AG20443 (cell line): ENCODE results near the gene PRSS27.

Experiments used
- DNase-seq: peaks from one replicate; pipeline ENCODE4 v3.0.0; 2012; ENCODE audit warnings: low spot score, mixed read lengths

PRSS27 gene

DNA sequence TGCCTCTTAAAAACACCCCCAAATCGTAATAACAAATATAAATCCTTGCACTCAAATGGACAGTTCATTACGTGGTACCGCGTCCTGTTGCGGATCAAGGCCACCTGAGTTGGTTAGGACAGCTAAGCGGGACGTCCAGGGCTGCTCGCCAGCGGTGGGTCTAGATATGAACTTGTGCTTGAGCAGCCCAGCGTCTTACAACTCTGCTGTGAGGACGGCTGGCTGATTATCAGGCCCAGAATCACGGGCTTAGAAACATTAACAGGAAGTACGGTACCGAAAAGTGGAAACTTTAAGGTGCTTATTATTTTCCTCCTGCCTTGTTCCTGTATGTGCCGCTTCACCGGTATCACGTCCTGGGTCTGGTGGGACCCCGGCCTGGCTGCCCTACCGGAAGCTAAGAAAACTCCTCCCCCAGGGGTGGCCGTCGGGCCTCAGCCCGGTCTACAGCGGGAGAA, 31.6 kb upstream of the PRSS27 start:
- no peak for DNase-seq

DNA sequence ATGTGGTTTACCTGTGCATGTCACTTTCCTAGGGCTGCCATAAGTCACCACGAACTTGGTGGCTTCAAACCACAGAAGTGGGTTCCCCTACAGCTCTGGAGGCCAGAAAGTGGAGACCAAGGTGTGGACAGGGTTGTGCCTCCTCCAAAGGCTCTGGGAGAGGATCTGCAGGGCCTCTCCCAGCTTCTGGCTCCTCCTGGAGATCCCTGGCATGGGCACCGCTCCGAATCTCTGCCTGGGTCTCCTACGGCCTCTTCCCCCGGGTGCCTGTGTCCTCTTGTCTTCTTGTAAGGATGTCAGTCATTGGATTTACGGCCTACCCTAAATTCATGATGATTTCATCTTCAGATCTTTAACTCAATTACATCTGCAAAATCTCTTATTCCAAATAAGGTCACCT, 29.9 kb upstream of the PRSS27 start:
- DNase-seq = no peak

DNA sequence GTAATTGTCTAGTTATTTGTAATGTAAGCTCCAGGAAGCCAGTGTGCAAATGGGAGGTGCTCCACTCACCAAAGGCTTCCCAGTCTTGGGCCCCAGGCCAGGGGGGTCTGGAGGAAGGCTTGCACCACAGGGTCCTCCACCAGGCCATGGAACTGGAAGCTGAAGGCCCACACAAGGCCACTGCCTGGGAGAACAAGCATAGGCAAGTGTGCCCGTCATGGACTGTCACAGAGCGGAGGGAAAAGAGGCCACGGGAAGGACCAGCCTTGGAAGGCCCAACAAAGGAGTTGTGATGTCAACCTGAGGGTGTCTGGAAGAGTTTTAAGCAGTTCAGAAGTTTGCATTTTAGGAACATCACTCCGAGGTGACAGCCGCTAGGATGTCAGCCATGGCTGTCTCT, 29.5 kb upstream of the PRSS27 start:
- no peak for DNase-seq

DNA sequence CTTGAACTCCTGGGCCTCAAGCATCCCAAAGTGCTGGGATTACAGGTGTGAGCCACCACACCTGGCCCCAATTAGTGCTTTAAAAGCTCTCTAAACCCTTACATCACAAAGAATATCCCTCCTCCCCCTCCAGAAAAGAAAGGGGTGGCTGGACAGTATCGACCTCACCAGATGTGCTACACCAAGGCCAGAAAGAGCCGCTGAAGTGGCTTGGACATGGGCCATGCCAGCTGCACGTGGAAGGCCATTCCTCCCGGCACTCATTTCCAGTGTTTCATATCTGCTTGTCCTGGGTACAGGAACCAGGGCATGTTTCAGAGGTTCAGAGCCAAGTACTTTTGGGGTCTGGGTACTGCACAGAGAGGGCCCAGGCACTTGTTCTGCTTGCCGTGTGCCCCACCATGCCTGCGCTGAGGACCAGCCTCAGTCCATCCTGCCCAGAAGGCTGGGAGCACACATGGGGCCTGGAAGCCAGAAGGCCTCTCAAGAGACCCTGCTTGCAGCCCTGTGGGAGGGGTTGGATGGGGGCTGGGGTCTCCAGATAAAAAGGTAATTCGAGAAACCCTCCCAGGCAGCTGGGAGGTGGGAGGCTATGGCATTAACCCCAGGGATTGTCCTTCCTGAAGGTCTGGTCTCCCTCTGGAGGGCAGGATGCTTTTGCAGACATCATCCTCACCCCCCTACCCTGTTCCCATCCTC, 28.9 kb upstream of the PRSS27 start:
- no peak for DNase-seq

DNA sequence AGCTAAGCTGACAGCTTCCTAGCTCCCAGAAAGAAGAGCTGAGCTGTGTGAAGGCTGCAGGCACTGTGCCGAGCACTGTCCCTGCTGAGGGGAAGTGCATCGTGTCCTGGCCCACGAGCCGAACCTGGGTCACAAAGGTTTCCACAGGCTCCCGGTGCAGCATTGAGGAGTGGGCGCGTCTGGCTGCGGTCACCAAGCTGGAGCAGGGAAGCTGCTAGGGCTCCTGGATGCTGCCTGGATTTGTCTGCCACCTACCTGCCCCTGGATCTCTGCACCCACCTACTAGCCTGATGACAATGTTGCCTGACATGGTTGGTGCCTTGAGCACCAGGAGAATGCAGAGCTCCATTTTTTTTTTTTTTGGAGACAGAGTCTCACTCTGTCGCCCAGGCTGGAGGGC, 25.9 kb upstream of the PRSS27 start:
- no peak for DNase-seq

DNA sequence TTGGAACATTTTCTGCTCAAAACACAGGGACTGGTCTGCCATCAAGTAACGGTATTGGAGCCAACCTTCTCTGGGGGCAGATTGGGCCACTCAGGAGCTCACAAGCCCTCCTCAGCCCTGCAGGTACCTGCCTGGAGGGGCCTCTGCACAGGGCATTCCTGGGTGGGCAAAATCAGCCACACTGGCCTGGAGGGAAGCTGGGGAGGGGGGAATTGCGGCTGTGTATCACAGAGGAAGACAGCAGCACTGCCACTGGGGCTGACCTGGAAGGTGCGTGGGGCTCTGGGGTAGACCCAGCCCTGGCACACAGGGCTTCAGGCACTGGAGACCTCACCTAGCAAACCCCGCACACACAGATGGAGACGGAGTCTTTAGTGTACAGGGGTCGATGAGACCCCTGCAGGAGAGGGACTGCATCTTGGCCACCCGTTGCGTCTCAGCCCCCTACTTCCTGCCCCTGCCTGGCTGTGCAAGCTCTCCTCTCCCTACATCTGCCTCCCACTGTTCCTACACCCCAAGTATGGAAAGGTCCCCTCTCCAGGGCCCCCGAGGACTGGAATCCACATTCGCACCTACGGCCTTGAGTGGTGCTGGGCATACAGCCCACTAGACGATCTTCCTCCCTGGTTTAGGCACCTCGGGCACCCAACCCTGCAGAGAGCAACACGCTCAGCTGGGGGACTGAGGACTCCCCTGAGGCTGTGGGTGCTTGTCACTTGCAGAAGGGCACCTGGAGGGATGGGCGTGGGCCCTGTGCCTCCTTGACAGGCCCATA, 25.3 kb upstream of the PRSS27 start:
- no peak for DNase-seq

DNA sequence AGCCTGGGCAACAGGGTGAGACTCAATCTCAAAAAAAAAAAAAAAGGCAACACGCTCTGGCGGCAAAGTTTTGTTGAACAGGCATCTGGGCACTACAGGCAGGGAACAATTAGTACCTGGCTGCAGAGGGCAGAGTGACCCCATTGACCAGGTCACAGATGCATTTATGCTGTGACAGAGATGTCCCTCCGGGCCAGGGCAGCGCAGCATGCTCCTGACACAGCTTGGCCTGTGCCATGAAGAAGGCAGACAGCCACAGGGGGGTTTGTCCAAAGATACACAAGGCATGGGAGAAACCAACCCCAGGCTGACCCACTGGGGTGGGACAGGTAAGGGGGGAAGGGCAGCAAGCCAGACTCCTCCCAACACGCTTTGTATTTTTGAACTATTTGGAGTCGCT, 24.7 kb upstream of the PRSS27 start:
- no peak for DNase-seq

DNA sequence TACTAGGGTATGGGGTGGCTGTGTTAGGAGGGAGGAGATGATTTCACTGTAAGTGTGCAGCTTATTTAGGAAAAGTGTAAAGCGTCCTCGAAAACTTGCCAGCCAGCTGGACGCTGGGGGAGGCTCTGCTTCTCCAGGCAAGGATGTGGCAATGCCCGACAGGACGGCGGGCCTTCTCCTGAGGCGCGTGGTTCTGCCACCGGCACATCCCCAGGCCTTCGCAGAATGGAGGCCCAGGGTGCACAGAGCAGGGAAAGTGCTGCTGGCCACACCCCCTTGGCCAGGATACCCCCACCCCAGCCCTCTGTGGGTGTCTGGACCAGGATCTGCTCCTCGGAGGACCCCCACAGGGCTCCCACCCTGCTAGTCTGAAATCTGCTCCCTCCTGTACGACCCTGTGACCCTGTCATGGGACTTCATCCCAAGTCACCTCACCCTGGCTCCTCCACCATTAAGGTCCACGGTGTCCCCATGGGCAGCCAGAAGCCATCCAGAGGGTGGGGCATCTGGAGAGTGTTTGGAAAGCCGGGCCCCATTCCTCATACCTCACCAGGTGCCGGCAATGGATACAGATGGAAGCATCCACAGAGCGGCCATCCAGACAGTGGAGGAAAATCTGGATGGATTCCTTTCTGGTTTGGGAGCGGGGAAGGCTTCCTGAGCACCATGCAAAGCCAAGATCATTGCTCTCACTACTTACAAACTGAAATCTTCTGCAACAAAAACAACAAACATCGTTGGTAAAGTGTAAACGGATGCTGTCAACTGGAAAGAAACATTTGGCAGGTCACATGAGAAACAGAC, 23.2 kb upstream of the PRSS27 start:
- no peak for DNase-seq

DNA sequence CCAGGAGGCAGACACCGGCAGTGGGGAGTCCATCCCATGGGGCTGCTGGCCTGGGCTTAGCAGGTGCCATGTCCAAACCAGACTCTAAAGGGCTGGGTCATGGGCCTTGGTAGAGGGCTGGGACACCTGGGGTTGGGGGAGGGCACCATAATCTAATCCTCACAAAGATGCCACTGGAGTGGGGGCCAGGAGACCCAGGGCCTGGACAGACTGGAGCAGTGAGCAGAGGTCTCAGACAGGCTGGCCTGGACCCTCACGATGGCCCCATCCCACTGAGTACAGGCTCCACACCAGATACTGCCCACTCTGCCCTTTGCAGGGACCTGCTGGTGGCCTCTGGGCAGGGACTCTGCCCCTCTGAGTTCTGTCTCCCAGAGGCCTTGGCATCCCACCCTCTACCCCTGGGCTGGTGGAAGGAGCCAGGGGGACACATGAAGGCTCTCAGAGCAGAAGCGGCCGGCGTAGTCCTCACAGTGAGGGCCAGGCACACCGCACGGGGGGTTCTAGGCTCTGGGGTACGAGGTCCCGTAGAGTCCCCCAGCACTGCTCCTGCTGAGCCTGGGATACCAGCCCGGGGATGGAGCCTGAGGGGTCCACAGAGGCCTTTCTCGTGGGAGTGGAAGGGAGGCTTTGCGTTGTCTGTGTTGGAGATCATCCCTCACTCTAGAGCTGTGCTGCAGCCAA, 22.4 kb upstream of the PRSS27 start:
- DNase-seq = no peak

DNA sequence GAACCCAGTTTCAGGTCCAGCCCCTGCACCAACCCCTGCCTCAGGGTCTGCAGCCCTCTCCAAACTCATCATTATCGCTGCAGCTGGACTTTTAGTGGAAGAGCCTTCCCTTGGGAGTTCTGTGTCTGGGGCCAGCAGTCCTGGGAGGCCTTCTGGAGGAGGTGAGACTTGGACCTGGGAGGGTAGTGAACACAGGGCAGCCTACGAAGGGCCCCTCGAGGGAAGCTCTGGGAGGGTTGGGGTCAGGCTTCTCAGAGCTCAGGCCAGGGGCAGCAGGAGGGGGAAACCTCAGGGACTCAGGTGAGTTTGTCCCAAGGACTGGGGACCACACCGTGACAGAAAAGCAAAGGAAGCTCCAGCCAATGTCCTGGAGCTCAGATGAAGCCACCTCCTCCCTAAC, 21.1 kb upstream of the PRSS27 start:
- no peak for DNase-seq

DNA sequence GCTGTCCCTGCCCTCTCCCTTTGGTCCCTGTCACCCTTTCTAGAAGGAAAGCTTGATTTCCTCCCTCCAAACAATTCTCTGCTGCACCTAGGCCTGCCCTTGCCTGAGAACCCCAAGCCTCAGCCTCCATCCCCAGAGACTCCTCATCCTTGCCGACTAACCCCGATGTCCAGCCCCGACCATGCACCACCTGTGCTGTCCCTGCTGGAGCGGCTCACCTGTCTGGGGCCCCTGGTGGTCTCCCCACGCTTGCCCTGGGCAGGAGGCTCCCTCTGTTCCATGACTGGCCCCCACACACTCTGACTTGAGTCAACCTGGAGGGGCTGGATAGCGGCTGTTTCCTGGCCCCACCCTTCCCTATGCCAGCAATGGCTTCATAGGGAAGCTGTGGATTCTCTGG, 20.5 kb upstream of the PRSS27 start:
- no peak for DNase-seq

DNA sequence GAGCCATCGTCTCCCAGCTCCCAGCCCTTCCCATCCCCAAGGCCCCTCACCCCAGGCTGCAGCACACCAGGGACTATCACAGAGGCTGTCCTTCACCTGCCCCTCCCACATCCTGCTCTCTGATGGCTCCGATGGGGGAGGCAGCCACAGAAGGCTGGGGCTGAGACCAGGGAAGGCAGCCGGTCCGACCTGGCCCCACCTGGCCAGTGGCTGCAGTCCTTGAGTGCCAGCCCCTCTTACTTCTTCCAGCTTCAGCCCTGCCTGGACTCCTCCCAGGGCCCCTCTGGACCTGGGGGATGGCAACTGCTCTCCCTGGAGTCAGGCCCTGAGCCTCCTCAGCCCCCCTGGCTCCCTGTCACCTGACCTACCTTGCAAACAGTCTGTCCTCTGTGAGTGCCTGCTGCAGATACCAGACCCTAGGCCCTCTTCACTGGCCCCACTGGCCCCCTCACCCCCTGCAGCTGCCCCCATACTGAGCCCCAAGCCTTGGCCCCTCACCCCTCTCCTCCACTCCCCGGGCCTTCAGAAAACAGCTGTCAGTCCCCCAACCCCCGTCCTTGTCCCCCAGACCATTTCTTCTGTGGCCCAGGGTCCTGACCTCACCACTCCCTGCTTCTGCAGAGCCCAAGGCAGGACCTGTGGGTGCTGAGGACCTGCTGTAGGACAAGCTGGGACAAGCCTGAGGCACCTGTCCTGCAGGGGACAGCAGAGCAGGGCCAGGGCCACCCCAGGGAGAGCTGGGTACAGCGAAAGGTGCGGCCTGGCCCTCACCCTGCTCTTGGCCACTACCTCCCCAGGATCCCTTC, 19.8 kb upstream of the PRSS27 start:
- no peak for DNase-seq

DNA sequence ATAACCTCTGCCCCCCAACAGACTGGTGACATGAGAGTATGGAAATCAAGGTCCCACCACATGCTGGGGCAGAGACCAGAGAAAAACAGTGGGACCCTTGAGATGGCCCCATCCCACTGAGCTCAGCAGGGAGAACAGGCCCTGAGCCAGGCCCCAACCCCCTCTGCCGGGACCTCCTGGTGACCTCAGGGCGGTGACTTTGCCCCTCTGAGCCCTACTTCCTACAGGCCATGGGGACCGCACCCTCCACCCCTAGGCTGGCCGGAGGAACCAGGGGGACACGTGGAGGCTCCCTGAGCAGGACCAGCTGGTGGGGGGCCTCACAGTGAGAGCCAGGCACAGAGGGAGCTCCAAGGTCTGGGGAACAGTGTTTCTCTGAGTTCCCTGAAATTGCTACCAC, 18.6 kb upstream of the PRSS27 start:
- DNase-seq = no peak

DNA sequence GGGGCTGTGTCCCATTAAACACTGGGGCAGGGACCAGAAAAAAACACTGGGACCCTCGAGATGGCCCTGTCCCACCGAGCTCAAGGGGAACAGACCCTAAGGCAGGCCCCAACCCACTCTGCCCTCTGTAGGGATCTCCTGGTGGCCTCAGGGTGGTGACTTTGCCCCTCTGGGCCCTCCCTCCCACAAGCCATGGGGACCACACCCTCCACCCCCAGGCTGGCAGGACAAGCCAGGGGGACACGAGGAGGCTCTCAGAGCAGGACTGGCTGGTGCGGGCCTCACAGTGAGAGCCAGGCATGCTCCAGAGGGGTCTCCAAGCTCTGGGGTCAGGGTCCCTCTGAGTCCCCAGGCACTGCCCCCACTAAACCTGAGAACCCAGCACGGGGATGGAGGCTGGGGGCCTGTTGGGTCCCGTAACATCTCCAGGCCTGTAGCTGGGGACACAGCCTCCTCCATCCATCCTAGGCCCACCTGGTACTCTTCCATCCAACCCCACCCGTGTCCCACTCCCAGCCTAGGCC, 17.9 kb upstream of the PRSS27 start:
- no peak for DNase-seq

DNA sequence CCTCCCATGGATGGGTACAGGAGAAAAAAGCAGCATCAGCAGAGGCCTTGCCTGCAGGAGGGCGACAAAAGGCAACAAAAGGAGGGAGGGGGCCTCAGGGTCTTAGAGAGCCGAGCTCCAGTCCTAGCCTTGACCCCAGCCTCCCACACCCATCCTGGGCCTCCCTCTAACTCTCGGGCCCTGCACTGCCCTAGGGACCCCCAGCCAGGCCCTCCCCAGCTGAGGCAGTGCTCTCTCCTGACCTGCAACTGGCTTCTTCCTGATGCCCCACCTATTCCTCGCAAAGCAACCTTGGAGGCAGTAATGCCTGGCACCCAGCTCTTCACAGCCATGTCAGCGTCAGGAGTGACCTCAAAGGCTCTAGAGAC, 17.2 kb upstream of the PRSS27 start:
- no peak for DNase-seq

DNA sequence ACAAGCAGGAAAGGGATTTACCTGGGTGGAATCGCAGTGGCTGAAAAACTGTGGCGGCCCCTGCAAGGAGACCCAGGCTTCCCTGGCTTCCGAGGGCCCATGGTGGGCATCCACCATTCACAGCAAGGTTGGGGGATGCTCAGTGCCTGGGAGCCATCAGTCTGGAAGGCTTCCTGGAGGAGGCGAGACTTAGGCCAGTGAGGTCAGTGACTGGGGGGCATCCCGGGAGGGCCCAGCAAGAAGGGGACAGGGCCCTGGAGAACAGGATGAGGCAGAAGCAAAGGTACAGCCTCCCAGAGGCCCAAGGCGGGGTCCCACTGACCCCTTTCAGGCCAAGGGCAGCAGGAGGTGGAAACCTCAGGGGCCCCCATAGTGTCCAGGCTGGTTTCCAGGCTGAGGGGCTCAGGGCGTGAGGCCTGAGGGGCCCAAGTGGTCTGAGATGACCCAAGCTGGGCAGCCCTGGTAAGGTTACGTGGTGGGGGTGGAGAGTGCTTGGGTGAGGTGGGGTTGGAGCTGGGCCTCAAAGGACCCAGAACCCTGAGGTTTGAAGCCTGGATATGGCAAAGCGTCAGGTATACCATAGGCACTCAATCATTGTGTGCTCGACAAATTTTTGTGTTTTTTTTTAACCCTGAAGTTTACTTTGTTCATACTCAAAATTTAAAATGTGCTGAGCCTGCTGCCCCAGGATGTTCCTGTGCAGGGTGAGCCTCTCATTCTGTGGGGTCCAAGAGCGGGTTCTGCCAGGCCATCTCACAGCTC, 16.6 kb upstream of the PRSS27 start:
- no peak for DNase-seq

DNA sequence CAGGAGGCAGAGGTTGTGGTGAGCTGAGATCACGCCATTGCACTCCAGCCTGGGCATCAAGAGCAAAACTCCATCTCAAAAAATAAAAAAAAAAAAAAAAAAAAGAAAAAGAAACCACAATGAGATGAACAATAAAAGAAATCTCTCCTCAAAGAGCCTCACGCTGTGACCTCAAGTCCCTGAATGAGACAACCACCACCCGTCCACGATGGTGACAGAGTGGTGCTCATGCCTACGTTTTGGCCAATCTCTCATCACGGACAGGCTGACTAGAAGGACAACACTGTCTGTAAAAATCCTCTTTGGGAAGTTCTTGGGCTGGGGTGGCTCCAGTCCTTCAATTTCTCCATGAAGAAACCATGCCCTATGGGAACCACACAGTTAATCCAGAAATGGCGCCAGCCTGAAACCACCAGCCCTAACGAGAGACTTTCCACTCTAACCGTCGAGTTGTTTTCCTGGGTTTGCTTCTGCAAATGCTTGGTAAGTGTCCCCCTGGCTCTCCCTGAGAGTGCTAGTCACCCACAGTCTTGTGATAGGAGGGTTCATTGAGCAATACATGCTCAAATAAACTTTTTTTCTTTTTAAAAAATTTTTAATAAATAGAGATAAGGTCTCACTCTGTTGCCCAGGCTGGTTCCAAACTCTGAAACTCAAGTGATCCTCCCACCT, 15.0 kb upstream of the PRSS27 start:
- no peak for DNase-seq

DNA sequence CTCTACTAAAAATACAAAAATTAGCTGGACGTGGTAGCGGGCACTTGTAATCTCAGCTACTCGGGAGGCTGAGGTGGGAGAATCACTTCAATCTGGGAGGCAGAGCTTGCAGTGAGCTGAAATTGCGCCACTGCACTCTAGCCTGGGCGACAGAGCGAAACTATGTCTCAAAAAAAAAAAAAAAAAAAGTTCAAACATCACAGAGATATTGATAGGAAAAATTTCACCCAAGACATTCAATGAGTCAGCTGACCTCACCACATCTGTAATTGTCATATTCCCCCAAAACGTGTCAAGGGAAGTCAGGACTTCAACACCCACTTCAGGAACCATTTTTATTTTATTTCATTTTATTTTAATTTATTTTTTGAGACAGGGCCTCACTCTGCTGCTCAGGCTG, 8.0 kb upstream of the PRSS27 start:
- DNase-seq = no peak

DNA sequence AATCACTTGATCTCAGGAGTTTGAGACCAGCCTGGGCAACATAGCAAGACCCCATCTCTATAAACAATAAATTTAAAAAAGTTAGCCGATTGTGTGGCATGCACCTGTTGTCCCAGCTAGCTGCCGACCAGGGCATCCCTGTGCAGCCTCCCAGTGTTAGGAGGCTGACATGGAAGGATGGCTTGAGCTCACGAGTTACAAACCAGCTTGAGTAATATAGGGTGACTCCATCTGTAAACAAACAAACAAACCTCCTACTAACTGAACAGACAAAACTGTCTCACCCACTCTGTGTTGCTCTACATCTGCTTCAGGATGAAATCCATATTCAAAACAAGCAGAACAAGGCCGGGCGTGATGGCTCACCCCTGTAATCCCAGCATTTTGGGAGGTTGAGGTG, 6.9 kb upstream of the PRSS27 start:
- no peak for DNase-seq

DNA sequence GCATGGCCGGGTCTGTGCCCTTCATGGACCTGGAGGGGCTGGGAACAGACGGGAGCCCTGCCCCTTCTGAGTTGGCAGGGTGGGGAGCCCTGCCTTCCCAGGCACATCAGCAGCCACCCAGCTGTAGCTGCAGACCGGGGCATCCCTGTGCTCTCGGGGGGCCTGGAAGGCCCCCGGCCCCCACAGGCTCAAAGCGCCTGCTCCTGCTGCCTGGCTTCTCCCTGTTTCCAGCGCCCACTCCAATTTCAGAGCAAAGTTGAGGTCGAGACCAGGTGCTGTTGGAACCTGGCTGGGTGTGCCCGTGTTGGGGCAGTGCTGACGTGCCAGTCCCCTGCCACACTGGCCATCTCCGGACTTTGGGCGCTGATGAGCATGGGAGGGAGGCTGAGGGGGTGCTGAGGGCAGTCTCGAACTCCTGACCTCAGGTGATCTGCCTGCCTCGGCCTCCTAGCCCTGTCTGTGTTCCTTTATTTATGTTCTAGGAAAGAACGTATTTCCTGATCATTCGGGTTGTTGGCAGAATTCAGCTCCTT, 4.9 kb upstream of the PRSS27 start:
- no peak for DNase-seq
